Measurements from ENCODE around the gene UNC13D.
A peak's percentile ranks its signal among the peaks of the same experiment; 100 is the strongest.

The UNC13D gene

GRCh38 chr17:75850928-75851692 is 6.9 kb upstream of the UNC13D start:
- peak; percentile 37 for DNase-seq (ENCODE audit: low spot score)

GRCh38 chr17:75849724-75850123 is 5.5 kb upstream of the UNC13D start:
- no peak for DNase-seq (ENCODE audit: low spot score)

GRCh38 chr17:75849279-75849646 is 5.1 kb upstream of the UNC13D start:
- DNase-seq (ENCODE audit: low spot score), result no peak

GRCh38 chr17:75848523-75849278 is 4.5 kb upstream of the UNC13D start:
- peak; percentile 83 for DNase-seq (ENCODE audit: low spot score)

- DNase-seq (ENCODE audit: low spot score), result no peak
Observed at GRCh38 chr17:75847614-75848522, 3.7 kb upstream of the UNC13D start.

- DNase-seq (ENCODE audit: low spot score), result no peak
Observed at GRCh38 chr17:75846692-75847613, 2.7 kb upstream of the UNC13D start.

- no peak for DNase-seq (ENCODE audit: low spot score)
Observed at GRCh38 chr17:75845933-75846691, 1.9 kb upstream of the UNC13D start.

- DNase-seq (ENCODE audit: low spot score), result peak; percentile 55
Observed at GRCh38 chr17:75845058-75845711, 981 bp upstream of the UNC13D start.

GRCh38 chr17:75844530-75845057 is 390 bp upstream of the UNC13D start:
- no peak for DNase-seq (ENCODE audit: low spot score)

GRCh38 chr17:75842963-75843576 is 1.1 kb downstream of the UNC13D start:
- no peak for DNase-seq (ENCODE audit: low spot score)

- DNase-seq (ENCODE audit: low spot score), result no peak
Observed at GRCh38 chr17:75842411-75842810, 1.8 kb downstream of the UNC13D start.

- no peak for DNase-seq (ENCODE audit: low spot score)
Observed at GRCh38 chr17:75840799-75841164, 3.4 kb downstream of the UNC13D start.

GRCh38 chr17:75839942-75840798 is 4.0 kb downstream of the UNC13D start:
- no peak for DNase-seq (ENCODE audit: low spot score)

GRCh38 chr17:75838410-75838809 is 5.8 kb downstream of the UNC13D start:
- no peak for DNase-seq (ENCODE audit: low spot score)

- no peak for DNase-seq (ENCODE audit: low spot score)
Observed at GRCh38 chr17:75837899-75838298, 6.3 kb downstream of the UNC13D start.

GRCh38 chr17:75836605-75837004 is 7.6 kb downstream of the UNC13D start:
- DNase-seq (ENCODE audit: low spot score), result no peak

GRCh38 chr17:75835654-75835987 is 8.6 kb downstream of the UNC13D start:
- DNase-seq (ENCODE audit: low spot score), result no peak

GRCh38 chr17:75834928-75835653 is 9.1 kb downstream of the UNC13D start:
- DNase-seq (ENCODE audit: low spot score), result peak; percentile 20

Data from cerebellar cortex (tissue), 1 donor.